Measurements from ENCODE around the gene RALGPS2.
A peak's percentile ranks its signal among the peaks of the same experiment; 100 is the strongest.

Gene RALGPS2

DNA sequence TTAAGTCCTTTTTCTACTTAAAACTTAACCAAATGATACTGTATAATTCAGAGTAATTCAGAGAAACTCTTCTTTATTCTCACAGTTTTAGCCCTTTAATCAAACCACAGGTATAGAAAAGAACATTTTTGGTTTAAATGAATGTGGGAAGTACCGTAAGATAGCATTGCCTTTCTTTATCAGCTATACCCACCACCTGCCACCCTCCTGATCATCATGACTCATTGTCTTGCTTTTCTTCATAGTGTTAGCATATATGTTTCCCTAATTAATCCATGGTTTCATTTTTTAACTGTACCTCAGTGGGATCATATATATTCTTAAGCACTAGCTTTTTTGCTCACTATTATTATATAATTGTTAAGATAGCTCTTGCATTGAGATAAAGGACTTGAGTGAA lies 173.4 kb downstream of the RALGPS2 start:
- no peak for DNase-seq (ENCODE audit: low read depth)
- H3K4me3 ChIP-seq (ENCODE audit: low read depth, low read length) = no peak overlapping the region

DNA sequence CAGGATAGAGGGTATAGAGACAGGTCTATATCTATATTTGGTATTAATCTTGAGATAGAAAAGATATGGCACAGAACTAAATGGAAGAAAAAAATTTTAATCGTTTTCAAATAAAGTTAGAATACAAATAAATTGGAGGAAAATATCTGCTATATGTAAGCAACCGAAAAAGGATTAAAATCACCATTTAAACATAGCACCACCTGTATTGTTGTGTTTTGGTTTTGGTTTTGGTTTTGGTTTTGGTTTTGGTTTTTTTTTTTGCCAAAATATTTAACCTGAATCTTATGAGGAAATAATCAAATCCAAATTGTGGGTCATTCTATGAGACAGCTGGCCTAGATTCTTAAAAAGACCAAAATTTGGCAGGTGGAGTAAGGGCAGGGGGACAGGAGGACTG lies 174.4 kb downstream of the RALGPS2 start:
- no peak for DNase-seq (ENCODE audit: low read depth)
- H3K4me3 ChIP-seq (ENCODE audit: low read depth, low read length) = no peak overlapping the region

DNA sequence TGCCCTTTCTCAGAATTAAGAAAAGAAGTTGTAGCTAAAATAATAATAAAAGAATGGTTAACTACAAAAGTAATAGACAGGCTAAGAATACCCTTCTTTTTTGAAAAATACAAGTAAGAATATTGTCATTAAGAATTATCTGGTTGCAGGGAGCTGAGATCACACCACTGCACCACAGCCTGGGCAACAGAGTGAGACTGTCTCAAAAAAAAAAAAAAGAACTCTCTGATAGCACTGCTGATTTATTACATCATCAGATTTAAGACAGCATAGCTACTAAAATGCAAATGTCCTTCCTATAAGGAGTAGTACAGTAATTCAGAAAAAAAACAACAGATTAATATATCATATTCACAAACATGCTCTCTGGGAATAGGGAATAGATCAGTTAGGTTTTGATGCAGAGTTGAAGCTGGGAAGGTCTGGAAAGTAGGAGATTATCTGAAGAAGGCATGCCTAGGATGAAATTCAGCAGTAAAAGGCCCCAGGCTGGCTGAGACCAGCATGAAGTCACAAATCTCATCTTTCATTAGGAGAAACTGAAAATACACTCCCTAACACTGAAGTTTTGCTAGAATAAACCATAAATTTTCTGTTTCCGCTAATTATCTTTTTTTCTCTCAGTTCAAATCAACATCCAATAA lies 176.6 kb downstream of the RALGPS2 start:
- no peak overlapping the region for H3K4me3 ChIP-seq (ENCODE audit: low read depth, low read length)
- DNase-seq (ENCODE audit: low read depth) = no peak

DNA sequence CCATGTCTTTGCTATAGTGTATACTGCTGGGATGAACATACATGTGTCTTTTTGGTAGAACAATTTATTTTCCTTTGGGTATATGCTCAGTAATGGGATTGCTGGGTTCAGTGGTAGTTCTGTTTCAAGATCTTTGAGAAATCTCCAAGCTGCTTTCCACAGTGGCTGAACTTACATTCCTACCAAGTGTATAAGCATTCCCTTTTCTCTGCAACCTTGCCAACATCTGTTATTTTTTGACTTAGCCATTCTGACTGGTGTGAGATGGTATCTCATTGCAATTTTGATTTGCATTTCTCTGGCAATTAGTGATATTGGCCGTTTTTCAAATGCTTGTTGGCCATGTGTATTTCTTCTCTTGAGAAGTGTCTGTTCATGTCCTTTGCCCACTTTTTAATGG lies 183.3 kb downstream of the RALGPS2 start:
- no peak for DNase-seq (ENCODE audit: low read depth)

DNA sequence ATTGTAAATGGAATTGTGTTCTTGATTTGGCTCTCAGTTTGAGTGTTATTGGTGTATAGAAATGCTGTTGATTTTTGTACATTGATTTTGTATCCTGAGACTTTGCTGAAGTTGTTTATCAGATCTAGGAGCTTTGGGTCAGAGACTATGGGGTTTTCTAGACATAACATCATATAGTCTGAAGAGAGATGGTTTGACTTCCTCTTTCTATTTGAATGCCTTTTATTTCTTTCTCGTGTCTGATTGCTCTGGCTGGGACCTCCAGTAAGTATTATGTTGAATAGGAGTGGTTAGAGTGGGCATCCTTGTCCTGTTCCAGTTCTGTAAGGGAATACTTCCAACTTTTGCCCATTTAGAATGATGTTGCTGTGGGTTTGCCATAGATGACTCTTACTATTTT lies 185.0 kb downstream of the RALGPS2 start:
- no peak for DNase-seq (ENCODE audit: low read depth)
- no peak overlapping the region for H3K4me3 ChIP-seq (ENCODE audit: low read depth, low read length)

More for the DNA sequence above, 183.3 kb downstream of the RALGPS2 start:
- no peak overlapping the region for H3K4me3 ChIP-seq (ENCODE audit: low read depth, low read length)

DNA sequence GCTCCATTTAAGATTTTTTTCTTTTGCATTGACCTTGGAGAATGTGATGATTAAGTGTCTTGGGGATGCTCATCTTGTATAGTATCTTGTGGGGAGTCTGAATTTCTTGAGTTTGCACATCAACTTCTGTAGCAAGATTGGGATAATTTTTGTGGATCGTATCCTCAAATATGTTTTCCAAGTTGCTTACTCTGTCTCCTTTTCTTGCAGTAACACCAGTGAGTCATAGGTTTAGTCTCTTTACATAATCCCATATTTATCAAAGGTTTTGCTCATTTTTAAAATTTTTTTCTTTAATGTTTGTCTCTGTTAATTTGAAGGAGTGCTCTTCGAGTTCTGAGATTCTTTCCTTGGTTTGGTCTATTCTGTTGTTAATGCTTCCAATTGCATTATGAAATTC lies 187.6 kb downstream of the RALGPS2 start:
- H3K4me3 ChIP-seq (ENCODE audit: low read depth, low read length) = no peak overlapping the region
- no peak for DNase-seq (ENCODE audit: low read depth)

DNA sequence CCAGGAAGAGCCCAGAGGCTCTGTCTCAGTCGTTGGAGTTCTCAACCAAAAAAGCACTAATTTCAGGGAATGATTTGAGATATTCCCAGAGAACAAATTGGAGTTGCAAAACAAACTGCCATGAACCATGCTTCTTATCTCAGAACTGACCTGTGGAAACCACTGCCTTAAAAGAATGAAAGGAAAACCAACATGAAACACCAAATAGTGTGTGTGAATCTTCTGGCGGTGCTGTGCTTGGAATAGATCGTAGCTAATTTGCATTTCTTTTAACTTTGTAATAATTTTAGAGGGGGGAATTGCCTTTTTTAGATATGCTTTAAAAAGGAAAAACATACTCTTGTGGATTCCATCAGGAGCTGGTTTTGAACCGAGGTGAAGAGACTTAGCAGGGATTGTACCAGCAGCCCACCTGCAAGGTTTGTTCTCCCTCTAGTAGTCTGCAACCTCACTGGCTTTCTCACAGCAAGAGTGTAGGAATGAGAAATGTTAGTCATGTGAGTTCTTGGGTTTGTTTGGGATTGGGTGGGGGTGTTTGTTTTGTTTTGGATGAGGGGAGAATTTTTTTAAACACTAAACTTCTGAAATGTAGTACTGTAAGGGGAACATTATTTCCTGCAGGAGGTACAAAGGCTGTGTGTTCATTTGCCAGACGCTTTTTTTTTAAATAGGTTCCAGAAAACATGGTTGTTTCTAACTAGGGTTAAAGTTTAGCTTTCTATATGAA lies 191.6 kb downstream of the RALGPS2 start:
- no peak overlapping the region for H3K4me3 ChIP-seq (ENCODE audit: low read depth, low read length)
- no peak for DNase-seq (ENCODE audit: low read depth)

DNA sequence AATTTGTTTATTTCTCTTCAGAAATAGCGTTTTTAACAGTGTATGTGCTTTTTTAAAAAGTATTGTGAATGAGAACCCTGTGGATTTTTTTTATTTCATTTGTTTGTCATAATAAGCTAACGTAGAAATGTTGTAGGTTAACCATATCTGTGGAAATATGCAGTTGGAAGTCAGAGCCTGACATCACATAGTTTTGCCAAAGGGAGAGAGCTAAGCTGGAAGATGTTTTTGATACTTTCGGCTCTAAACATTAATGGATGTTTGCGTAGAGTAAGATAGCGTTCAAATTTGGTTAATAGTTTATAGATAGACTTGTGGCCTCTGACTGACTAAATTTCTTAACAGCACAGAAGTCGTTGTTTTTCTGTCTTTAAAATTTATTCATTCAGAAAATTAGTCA lies 193.3 kb downstream of the RALGPS2 start:
- no peak overlapping the region for H3K4me3 ChIP-seq (ENCODE audit: low read depth, low read length)
- DNase-seq (ENCODE audit: low read depth) = no peak

DNA sequence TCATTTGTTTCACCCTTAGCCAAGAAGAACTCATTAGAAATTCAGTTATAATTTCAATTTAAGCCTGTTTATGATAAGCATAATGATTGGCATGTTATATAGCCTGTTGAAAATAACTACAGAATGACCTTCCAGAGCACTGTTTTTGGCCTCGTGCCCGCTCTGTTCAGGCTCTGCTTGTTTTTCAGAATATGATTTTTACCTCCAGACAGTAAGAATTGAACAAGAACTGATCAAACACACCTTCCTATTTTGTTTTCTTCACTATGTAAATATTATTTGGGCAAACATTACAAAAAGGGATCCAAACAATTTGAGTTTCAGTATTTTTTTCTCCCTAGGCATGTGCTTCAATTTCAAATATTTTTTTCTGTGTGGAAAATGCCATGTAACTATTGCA lies 193.9 kb downstream of the RALGPS2 start:
- no peak overlapping the region for H3K4me3 ChIP-seq (ENCODE audit: low read depth, low read length)
- no peak for DNase-seq (ENCODE audit: low read depth)

DNA sequence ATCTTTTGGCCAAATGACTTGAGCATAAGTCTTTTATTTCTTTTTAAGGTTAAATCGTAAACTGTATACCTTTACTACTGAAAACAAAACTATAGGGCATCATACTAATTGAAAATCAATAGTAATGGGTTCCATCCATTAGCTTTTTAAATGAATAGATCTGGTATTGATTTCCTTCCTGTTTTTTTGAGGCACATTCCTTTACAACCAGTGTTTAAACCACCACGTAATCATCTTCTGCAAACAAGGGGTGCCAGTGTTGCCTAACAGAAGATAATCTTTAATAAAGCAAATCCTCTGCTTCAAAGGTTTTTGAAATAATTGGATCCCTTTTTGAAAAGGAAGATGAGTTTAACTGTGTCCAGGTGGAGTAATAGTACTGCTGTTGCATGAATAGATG lies 194.5 kb downstream of the RALGPS2 start:
- DNase-seq (ENCODE audit: low read depth) = no peak
- no peak overlapping the region for H3K4me3 ChIP-seq (ENCODE audit: low read depth, low read length)

DNA sequence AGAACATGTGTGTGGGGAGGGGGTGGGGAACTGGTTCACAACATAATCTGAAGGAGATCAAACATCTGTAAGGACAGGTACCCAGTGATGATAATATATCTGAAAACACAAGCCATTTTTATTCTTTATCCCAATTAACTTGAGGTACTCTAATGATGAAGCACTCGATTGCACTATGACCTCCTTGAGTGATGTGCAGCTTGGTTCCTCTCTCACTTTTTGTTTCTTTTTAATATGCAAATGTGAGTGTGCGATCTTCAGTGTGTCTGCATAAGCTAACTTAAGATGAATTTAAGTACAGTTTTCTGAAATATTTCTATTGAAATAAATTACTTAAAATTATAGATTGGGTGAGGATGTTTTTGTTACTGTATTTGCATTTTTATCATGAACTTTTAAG lies 196.5 kb downstream of the RALGPS2 start:
- H3K4me3 ChIP-seq (ENCODE audit: low read depth, low read length) = no peak overlapping the region
- no peak for DNase-seq (ENCODE audit: low read depth)

DNA sequence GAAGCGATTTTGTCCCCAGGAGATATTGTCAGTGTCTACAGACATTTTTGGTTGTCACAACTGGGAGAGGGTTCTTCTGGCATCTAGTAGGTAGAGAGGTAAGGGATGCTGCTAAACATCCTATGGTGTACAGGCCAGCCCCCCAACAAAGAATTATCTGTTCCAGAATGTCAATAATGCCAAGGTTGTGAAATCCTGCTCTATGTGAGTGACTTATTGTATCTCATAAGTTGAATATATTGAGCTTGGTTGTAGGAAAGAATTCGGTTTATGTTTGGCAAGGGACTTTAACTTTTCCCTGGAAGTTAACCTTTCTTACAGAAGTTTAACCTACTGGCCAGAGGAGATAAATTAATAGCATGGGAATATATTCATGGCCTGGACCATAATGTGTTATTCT lies 198.5 kb downstream of the RALGPS2 start:
- H3K4me3 ChIP-seq (ENCODE audit: low read depth, low read length) = no peak overlapping the region
- DNase-seq (ENCODE audit: low read depth) = no peak

DNA sequence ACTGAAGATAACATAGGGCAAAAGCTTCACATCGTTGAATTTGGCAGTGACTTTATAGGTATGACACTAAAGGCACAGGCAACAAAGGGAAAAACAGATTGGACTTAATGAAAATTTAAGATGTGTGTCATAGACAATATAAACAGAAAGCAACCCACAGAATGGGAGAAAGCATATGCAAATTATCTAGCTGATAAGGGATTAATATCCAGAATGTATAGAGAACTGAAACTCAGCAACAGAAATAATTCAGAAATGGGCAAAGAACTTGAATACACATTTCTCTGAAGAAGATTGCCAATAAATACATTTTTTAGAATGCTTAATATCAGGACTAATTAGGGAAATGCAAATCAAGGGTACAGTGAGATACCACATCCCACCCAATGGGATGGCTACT lies 201.0 kb downstream of the RALGPS2 start:
- H3K4me3 ChIP-seq (ENCODE audit: low read depth, low read length) = no peak overlapping the region
- no peak for DNase-seq (ENCODE audit: low read depth)

DNA sequence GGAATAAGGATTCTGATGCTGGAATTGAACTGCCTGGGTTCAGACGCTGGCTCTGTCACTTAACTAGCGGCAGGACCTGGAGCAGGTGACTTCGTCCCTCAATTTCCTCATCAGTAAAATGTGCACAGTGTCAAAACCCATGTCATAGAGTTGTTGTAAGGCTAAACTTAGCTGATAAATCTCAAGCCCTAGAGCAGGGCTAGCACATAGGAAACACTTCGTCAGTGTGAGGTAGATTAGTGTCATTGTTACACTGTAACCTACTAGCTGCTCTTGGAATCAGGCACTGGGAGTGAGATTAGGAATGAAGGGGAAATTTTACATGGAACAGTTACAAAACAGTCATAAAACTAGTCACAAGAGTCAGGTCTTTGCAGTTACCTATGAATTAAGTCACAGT lies 202.0 kb downstream of the RALGPS2 start:
- no peak for DNase-seq (ENCODE audit: low read depth)
- H3K4me3 ChIP-seq (ENCODE audit: low read depth, low read length) = no peak overlapping the region

DNA sequence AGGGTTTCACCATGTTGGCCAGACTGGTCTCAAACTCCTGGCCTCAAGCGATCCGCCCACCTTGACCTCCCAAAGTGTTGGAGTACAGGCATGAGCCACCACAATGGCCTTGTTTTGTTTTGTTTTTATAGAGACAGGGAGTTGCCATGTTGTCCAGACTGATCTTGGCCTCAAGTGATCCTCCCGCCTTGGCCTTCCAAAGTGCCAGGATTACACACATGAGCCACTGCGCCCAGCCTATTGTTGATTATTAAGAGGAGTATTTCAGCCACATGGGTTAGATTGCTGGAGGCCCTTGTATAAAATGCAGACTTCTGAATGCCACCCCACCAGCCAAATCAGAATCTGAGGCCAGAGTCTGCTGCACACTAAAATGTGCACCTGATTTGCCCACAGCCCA lies 203.0 kb downstream of the RALGPS2 start:
- DNase-seq (ENCODE audit: low read depth) = no peak
- no peak overlapping the region for H3K4me3 ChIP-seq (ENCODE audit: low read depth, low read length)

DNA sequence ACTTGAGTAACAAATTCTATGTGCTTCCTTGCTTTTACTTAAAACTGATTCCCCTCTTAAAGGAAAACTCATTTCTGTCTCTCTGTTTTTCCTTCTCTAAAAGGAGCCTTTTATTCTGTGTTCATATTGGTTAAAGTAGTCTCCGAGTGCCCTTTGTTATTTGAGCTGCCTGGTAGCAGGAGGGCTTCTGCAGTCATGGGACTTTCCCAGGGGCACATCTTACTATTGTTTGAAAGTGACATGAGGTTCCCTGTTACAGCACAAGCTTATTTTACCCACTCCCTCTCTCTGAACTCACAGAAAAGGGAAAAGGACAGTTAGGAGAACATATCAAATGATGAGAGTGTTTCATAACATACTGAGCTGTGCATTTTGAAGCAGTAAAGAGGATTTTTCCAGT lies 203.9 kb downstream of the RALGPS2 start:
- H3K4me3 ChIP-seq (ENCODE audit: low read depth, low read length) = no peak overlapping the region
- DNase-seq (ENCODE audit: low read depth) = no peak

DNA sequence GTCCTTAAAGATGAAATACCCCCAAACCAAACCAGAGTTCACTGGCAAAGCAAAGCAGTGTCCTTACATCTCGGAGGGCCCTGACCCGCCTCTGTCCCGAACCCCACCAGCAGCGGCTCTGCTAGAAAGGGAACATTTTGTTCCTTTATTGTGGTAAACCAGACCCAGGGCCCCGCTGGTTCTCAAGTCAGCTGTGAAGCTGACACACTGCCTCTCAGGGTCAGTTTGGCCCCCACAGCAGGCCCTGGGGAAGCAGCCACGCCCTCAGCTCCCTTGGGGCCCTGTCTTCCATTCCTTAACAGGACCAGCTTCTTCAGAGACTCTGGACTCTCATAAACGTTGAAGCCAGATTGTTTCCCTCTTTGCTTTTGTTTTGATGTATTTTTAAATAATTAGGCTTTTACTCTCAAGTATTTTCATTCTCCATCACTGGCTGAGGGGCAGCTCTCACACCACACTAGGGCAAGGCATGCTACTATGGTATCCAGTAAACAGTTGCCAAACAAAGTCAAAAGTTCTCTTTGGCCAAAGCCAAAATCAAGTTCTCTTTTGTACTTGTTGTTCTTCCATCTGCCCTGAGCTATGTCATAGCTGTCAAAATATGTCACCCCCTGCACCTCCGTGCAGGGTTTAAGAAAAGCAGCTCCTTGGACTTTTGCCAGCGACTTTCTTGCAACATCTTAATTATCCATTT lies 207.0 kb downstream of the RALGPS2 start:
- H3K4me3 ChIP-seq (ENCODE audit: low read depth, low read length) = no peak overlapping the region
- peak; percentile 93 for DNase-seq (ENCODE audit: low read depth)

DNA sequence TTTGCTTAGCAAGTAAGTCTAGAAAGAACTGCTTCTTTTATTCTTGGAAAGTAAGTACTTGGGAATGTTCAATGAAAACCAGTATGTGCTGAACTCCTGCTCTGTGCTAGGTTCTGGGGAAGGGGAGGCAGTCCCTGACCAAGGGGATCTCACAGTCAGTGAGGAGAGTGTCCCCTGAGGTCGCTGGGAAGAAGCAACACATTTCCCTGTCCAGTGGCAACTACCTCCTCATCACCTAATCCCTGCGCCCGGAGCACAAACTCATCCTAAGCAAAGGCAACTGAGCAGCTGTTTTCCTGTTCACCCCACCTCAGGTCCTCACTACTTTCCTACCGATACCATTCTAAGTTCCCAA lies 207.5 kb downstream of the RALGPS2 start:
- DNase-seq (ENCODE audit: low read depth) = no peak
- no peak overlapping the region for H3K4me3 ChIP-seq (ENCODE audit: low read depth, low read length)

DNA sequence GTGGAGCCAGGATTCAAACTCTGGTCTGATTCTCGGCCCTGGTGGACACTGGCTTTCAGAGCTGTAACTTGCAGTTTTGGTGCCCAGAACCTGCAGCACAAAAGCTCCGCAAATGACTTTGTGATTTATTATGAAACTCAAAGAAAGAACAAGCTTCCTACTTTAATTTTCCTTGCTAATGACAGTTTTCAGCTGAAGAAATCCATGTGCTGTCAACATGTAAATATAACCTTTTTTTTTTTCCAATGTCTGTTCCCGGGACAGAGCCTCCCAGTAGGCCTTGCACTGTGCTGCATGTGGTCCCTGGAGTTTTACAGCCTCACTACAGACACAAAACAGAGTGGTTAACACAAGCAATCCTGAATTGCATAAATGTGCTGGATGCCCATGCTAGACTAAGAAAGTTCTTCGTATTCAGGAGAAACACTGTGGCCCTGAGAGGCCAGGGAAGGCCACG lies 208.1 kb downstream of the RALGPS2 start:
- DNase-seq (ENCODE audit: low read depth) = no peak

DNA sequence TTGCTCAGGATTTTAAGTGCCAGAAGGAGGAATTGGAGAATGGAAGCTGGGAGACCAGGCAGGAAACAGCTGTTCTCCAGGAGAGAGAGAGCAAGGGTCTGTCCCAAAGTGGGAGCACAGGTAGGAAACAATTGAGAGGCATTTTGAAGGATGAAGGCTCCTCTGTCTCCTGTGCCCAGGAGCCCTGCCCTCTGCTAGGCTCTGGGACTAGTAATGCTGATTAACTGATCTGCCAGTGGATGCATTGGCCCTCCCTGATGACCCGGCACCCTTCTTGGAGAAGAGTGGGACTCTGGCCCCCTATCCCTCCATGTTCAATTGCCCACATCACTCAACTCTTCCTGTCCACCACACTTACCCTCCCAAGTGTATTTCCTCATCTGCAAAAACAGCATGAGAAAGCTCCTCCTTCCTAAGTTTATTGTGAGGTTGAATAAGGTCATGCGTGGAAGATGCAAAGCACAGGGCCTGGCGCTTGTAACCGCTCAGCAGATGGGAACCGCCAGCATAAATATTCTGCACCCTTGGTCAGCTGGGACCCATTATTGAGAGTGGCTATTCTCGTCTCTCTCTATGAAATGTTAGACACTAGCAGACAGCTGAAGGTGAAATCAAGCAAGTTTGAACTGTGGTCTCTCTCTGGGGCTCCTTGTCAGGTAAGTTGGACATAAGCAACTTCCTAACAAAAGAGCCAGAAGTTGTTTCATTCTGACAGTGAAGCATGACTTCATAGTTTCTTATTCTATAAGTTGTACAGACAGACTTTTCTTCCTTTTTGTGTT lies 208.9 kb downstream of the RALGPS2 start:
- H3K4me3 ChIP-seq (ENCODE audit: low read depth, low read length) = no peak overlapping the region
- peak; percentile 28 for DNase-seq (ENCODE audit: low read depth)

More for the DNA sequence above, 208.1 kb downstream of the RALGPS2 start:
- H3K4me3 ChIP-seq (ENCODE audit: low read depth, low read length) = no peak overlapping the region

Data from skeletal muscle cell (primary cell).